B cell (primary cell): ENCODE results near the gene IL1A.

Experiments
- CTCF ChIP-seq: fragments of 200-600 bp; IDR thresholded peaks from one replicate; pipeline ENCODE4 v1.8.0; 2022; ENCODE audit warnings: antibody characterized with exemption, mild to moderate bottlenecking
- EZH2 ChIP-seq: IDR thresholded peaks from 2 replicates; pipeline ENCODE4 v1.6.1; 2012; ENCODE audit warnings: borderline replicate concordance, low read depth, mild to moderate bottlenecking, moderate library complexity, low read length; ENCODE audit not compliant: insufficient read depth, poor library complexity, severe bottlenecking

GRCh38 chr2:112809112-112809511, 24.8 kb upstream of the IL1A start:
- TF ChIP-seq EZH2, result no peak
- no peak for TF ChIP-seq CTCF
